ENCODE measurements around the gene KLRK1.
"Not testable (repeated sequence)": the region's sequence is repeated elsewhere in the genome, so short reads cannot be mapped to it uniquely, and the experiment has no call there.

The KLRK1 gene

GRCh38 chr12:10386857-10387256 is 3.0 kb downstream of the KLRK1 start:
- Histone ChIP-seq H3K36me3 (no peaks in the 10 kb centered on the region), H3K4me3 (ENCODE audit: low read depth, low read length) (no peak overlapping the region), H3K27me3 (peaks cover 6% of the 10 kb centered on the region; the same call in 1 of the 2 replicates), H3K4me1 (no peaks in the 10 kb centered on the region), H3K9me3 (no peaks in the 10 kb centered on the region)
- TF ChIP-seq CTCF (IDR thresholded peaks at IDR 0.05; ENCODE audit: low read depth, low read length): no peak
- DNase-seq: no peak

GRCh38 chr12:10385166-10385613 is 4.7 kb downstream of the KLRK1 start:
- no peaks in the 10 kb centered on the region for H3K36me3 ChIP-seq
- no peak overlapping the region for H3K4me3 ChIP-seq (ENCODE audit: low read depth, low read length)
- H3K27me3 ChIP-seq: peaks cover 3% of the 10 kb centered on the region; the same call in 1 of the 2 replicates
- H3K4me1 ChIP-seq: no peaks in the 10 kb centered on the region
- H3K9me3 ChIP-seq: no peaks in the 10 kb centered on the region
- TF ChIP-seq CTCF (IDR thresholded peaks at IDR 0.05; ENCODE audit: low read depth, low read length): no peak
- no peak for DNase-seq

GRCh38 chr12:10384191-10384590 is 5.7 kb downstream of the KLRK1 start:
- H3K27me3 ChIP-seq: peaks cover 7% of the 10 kb centered on the region
- H3K4me1 ChIP-seq: no peaks in the 10 kb centered on the region
- no peaks in the 10 kb centered on the region for H3K9me3 ChIP-seq
- no peak overlapping the region for H3K4me3 ChIP-seq (ENCODE audit: low read depth, low read length)
- H3K36me3 ChIP-seq: no peaks in the 10 kb centered on the region
- no peak for TF ChIP-seq CTCF (IDR thresholded peaks at IDR 0.05; ENCODE audit: low read depth, low read length)
- no peak for DNase-seq

GRCh38 chr12:10381928-10382628 is 7.8 kb downstream of the KLRK1 start:
- H3K9me3 ChIP-seq: no peaks in the 10 kb centered on the region
- no peaks in the 10 kb centered on the region for H3K36me3 ChIP-seq
- H3K4me3 ChIP-seq (ENCODE audit: low read depth, low read length): no peak overlapping the region
- H3K27me3 ChIP-seq: peaks cover 7% of the 10 kb centered on the region
- no peaks in the 10 kb centered on the region for H3K4me1 ChIP-seq
- no peak for DNase-seq
- TF ChIP-seq CTCF (IDR thresholded peaks at IDR 0.05; ENCODE audit: low read depth, low read length): no peak

- not testable (repeated sequence) for DNase-seq; H3K4me1 ChIP-seq; H3K4me3 ChIP-seq (ENCODE audit: low read depth, low read length); H3K27me3 ChIP-seq; H3K36me3 ChIP-seq; H3K9me3 ChIP-seq
These were observed 11.1 kb downstream of the KLRK1 start for GRCh38 chr12:10378737-10379136.

- Histone ChIP-seq H3K4me3 (ENCODE audit: low read depth, low read length) (no peak overlapping the region), H3K9me3 (no peaks in the 10 kb centered on the region), H3K36me3 (no peaks in the 10 kb centered on the region), H3K4me1 (no peaks in the 10 kb centered on the region), H3K27me3 (peaks cover 4% of the 10 kb centered on the region; the same call in 1 of the 2 replicates)
- DNase-seq: no peak
- no peak for TF ChIP-seq CTCF (IDR thresholded peaks at IDR 0.05; ENCODE audit: low read depth, low read length)
These were observed 15.2 kb downstream of the KLRK1 start for GRCh38 chr12:10374624-10375018.

Measured in BE2C (cell line).